ENCODE measurements around the gene SNAPC3.
"Not testable (repeated sequence)": the region's sequence is repeated elsewhere in the genome, so short reads cannot be mapped to it uniquely, and the experiment has no call there.

GRCh38 chr9:15441841-15442240 is 19.2 kb downstream of the SNAPC3 start:
- TF ChIP-seq POLR2A (IDR thresholded peaks at IDR 0.05; ENCODE audit: borderline replicate concordance, extremely low read depth, insufficient read depth, insufficient read length); CTCF (IDR thresholded peaks at IDR 0.05 in 2 of 3, conservative IDR thresholded peaks at IDR 0.05 in 1 of 3; ENCODE audit: borderline replicate concordance in 1 of 3, insufficient read depth in 1 of 3, low read depth in 2 of 3, low read length in 2 of 3); ZNF274 (IDR thresholded peaks at IDR 0.05; ENCODE audit: low read depth, low read length); RAD21 (IDR thresholded peaks at IDR 0.05; ENCODE audit: low read depth); MAX (IDR thresholded peaks at IDR 0.05); POLR2AphosphoS5 (IDR thresholded peaks at IDR 0.05; ENCODE audit: low read depth, low read length); TCF7L2 (IDR thresholded peaks at IDR 0.05; ENCODE audit: borderline replicate concordance, extremely low read depth, insufficient read depth, insufficient read length); EZH2phosphoT487 (IDR thresholded peaks at IDR 0.05; ENCODE audit: borderline replicate concordance); CEBPB (IDR thresholded peaks at IDR 0.05; ENCODE audit: low read depth): not testable (repeated sequence)
